Lower leg skin (tissue), 4 donors: ENCODE results near the gene SAE1. TPM values are rescaled to one million over a fixed set of nuclear protein-coding genes. Genes with fewer than 3 reads are reported as not detected.

Experiments used
- DNase-seq, 2 donors: peaks; one replicate each; pipeline ENCODE4 v3.0.0-alpha.2; 2019; ENCODE audit warnings: low spot score in 2 of 2
- H3K4me3 ChIP-seq: fragments of 200-600 bp; sonication (generic); 2 replicates; pipeline ENCODE4 v1.5.1; 2017; ENCODE audit warnings: mild to moderate bottlenecking, low read depth; ENCODE audit not compliant: poor library complexity, severe bottlenecking
- POLR2A ChIP-seq, 2 donors: fragments of 450-650 bp; IDR thresholded peaks; one replicate each; pipeline ENCODE4 v1.6.1; 2016 to 2017; ENCODE audit warnings: antibody characterized with exemption in 2 of 2, mild to moderate bottlenecking in 1 of 2, moderate library complexity in 1 of 2
- WGBS, 2 donors: methylation state at CpG; one replicate each; pipeline ENCODE4 v1.1.5; 2018; 5-methylcytosine and 5-hydroxymethylcytosine counted together
- intact Hi-C: fragments of 100-400 bp; cut with DNase I; formaldehyde crosslinking; loops from one replicate; pipeline ENCODE4 v1.15.0; 2023; ENCODE audit warnings: low total_unique reads
- total RNA-seq, 4 donors: library from RNA; depleted of rRNA; stranded (reverse); fragments of >200 nt; gene quantifications; one replicate each; pipeline ENCODE4 v1.1.0, GENCODE V29; 2016
- TF ChIP-seq, protein P1 (sequence below), 3 donors: fragments of 450-650 bp; IDR thresholded peaks; one replicate each; pipeline ENCODE4 v1.5.1; 2016; ENCODE audit warnings: antibody characterized with exemption in 3 of 3, mild to moderate bottlenecking in 3 of 3, moderate library complexity in 2 of 3

The SAE1 gene
- total RNA-seq, 4 donors from 2014 or later: 38.8 to 56.1 (median 44.2) TPM

DNA sequence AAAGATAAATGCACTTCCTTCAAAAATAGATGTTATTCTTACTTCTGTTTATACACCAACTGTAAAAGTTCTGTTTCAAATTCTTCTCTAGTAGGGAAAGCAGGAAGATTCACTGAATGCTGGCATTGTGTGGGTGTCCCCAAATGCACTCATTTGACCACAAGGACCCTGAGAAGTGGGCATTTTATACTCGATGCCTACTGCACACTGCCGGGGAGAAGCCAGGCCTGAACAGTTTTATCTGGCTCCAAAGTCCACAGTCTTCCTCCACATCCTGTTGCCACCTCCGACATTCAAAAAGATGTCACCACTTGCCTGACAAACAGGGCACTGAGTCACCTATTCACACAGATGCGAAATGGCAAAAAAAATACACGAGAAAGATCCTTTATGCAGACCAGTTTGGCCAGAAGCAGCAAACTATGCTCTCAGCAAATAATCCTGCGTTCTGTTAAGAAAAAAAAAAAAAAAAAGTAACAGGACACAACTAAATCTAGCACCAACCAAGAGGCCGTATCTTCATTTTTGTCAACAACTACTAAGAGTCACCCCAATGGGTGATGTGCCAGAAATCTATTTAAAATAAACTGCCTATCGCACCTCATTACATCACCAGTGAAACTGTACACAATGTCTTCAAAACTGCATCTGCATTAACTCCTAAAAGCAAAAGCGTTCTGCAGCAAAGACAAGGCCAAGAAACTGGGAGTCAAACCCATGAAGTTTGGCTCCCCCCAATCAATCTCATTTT, 23.3 kb upstream of the SAE1 start:
- WGBS, 2 donors: 23 to 26% methylated on average over 9 of the region's 9 CpGs
- intact Hi-C loops: no loop called here
- no peak for TF ChIP-seq POLR2A (IDR thresholded peaks at IDR 0.05)
- TF ChIP-seq, protein P1, sequence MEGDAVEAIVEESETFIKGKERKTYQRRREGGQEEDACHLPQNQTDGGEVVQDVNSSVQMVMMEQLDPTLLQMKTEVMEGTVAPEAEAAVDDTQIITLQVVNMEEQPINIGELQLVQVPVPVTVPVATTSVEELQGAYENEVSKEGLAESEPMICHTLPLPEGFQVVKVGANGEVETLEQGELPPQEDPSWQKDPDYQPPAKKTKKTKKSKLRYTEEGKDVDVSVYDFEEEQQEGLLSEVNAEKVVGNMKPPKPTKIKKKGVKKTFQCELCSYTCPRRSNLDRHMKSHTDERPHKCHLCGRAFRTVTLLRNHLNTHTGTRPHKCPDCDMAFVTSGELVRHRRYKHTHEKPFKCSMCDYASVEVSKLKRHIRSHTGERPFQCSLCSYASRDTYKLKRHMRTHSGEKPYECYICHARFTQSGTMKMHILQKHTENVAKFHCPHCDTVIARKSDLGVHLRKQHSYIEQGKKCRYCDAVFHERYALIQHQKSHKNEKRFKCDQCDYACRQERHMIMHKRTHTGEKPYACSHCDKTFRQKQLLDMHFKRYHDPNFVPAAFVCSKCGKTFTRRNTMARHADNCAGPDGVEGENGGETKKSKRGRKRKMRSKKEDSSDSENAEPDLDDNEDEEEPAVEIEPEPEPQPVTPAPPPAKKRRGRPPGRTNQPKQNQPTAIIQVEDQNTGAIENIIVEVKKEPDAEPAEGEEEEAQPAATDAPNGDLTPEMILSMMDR (IDR thresholded peaks at IDR 0.05): no peak
- DNase-seq: no peak
- no peak overlapping the region for H3K4me3 ChIP-seq

DNA sequence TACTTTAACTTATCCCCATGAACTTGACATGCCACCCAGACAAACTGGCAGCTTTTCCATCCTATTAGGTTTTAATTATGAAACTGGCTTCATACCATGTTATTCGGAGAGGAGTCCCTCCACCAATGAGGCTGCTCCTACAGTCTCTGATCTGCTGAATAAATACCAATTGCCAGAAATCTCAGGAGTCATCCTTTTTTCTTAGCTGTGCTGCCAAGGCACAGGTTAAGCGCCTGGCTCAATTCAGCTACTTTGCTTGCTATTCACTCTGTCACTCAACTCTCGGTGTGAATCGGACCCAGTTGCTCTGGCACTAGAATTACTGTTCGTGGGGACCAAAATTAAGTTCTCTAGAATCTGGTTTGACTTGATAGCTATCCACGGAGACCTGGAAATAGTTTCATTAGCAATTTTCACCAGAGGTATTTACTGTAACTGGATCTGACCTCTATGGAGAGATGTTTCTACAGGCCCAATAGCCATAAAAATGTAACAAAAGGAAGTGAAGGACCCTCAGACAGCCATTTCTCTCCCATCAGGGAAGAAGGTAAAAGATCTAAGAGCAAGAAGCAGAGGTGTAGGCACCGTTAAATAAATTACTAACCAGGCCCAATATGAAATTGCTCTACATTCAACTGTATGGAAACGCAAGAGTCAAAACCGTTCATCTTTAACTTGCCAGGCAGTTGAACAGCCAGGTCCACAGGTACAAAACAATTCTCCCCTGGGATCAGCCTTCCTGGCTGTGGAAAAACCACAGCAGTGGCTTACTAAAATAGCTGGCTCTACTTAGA, 22.5 kb upstream of the SAE1 start:
- intact Hi-C loops: no loop called here
- no peak for TF ChIP-seq POLR2A (IDR thresholded peaks at IDR 0.05)
- TF ChIP-seq, protein P1 (IDR thresholded peaks at IDR 0.05): no peak
- DNase-seq: no peak
- 47 to 48% methylated on average over 9 of the region's 9 CpGs for WGBS, 2 donors
- H3K4me3 ChIP-seq: no peak overlapping the region

DNA sequence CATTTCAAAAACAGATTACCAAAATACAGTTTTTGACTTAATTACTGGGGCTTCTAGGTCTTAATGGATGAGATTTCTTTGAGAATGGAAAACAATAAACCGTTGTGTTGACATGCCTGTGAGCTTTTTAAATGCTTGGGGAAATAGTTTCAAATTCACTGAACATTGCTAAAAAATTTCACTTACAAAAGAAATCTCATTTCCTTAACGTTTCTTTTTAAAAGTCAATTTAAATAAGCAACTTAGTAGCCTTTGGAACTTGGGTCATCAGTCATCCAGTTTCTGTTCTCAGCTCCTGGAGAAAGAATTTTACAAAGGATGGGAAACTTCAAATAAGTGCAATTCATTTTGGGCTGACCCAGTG, 21.5 kb upstream of the SAE1 start:
- 23 to 25% methylated on average over 2 of the region's 2 CpGs for WGBS, 2 donors
- no peak overlapping the region for H3K4me3 ChIP-seq
- intact Hi-C loops: no loop called here
- no peak for DNase-seq
- no peak for TF ChIP-seq POLR2A (IDR thresholded peaks at IDR 0.05)
- TF ChIP-seq, protein P1 (IDR thresholded peaks at IDR 0.05): no peak

DNA sequence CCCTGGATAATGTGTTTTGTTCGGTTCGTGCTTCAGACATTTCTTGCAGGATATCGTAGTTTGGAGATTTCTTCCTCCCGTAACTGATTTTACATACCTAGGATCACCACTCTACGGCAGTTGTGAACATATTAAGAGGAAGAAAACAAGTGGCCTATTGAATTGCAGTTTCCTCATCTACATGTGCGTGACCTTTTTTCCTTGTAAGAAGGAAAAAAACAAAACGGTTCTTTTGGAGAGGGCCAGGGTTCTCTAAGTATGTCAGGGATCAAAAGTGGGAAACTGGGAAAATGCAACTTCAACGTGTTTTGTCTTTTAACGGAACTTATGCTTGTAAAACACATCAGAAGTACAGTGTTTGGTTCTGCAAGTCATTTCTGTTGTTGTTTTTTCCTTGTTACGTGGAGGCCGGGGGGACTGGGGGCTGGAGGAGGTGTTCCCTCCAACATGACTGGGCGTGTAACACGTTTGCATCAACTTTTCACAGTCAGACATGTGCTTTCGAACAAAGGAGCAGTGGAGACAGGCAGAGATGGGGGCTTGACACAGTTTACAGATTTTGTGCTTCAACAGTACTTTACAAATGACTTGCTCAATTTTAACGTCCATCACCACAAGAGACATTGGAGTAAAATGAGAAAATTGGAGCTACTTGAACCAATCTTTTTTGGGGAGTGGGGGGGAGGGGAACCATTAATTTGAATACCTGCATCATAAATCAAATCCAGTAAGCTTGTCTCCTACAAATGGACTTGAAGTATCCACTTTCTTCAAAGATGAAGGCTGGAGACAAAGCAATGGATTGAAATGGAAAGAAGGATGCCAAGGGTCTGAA, 20.9 kb upstream of the SAE1 start:
- DNase-seq: no peak
- no peak overlapping the region for H3K4me3 ChIP-seq
- WGBS, 2 donors: 11 to 17% methylated on average over 15 of the region's 15 CpGs
- no peak for TF ChIP-seq POLR2A (IDR thresholded peaks at IDR 0.05)
- TF ChIP-seq, protein P1 (IDR thresholded peaks at IDR 0.05): no peak
- intact Hi-C loops: no loop called here

DNA sequence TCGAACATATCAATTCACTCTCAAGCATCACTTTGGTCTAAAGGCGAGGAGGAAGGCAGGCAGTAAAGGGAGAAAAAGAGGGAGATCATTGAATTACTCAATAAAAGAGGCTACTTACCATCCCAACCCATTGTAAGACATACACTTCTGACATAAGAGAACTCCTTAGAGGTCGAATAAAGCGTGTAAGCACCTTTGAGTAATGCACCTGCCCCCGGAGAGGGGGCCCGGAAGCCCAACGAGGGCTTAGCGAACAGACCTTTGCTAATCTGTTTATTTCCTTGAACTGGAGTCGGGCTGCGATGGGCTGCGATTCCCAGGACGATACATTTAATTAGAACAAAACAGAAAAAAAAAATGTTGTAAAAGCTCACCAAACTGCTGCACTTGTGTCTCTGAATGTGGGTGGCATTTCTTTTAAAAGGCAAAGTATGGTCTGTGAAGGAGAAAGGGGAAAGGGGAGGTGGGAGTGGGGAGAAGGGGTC, 20.1 kb upstream of the SAE1 start:
- TF ChIP-seq, protein P1 (IDR thresholded peaks at IDR 0.05): no peak
- no peak for TF ChIP-seq POLR2A (IDR thresholded peaks at IDR 0.05)
- intact Hi-C loops: no loop called here
- WGBS, 2 donors: 5% methylated on average over 12 of the region's 12 CpGs
- H3K4me3 ChIP-seq: peak overlapping the region; percentile 94
- DNase-seq: no peak
